MCF 10A (cell line): ENCODE measurements around the gene ARFGAP1. TPM values are rescaled to one million over a fixed set of nuclear protein-coding genes. Genes with fewer than 3 reads are reported as not detected.

Experiments used
- BruUV-seq: library from RNA; stranded (reverse); fragments of 400-500 nt; replicated peaks from 2 replicates; lab custom pipeline; 2021; lab: Mats Ljungman, UMichigan
- CTCF ChIA-PET: fragments of 300-600 bp; sonication (Branson Sonifier 250); formaldehyde crosslinking; extraction: SDS; loops from one replicate; lab custom pipeline; 2021; ENCODE audit warnings: antibody characterized with exemption, inconsistent platforms; lab: Yijun Ruan, JAX
- POLR2A ChIA-PET: fragments of 300-600, 350-650 bp; sonication (Branson Sonifier 250); formaldehyde crosslinking; extraction: SDS; loops from one replicate; lab custom pipeline; 2020; ENCODE audit warnings: antibody characterized with exemption, inconsistent platforms; lab: Yijun Ruan, JAX
- DNase-seq: peaks from one replicate; pipeline ENCODE4 v3.0.0-alpha.2; 2018; ENCODE audit not compliant: unreplicated experiment
- H3K27ac Mint-ChIP-seq: one replicate; pipeline ENCODE4 v1.8.0; 2022; ENCODE audit warnings: mild to moderate bottlenecking, low read depth, mixed read lengths; ENCODE audit not compliant: unreplicated experiment
- H3K27me3 Mint-ChIP-seq: one replicate; pipeline ENCODE4 v1.8.0; 2022; ENCODE audit warnings: mixed read lengths; ENCODE audit not compliant: insufficient read depth, unreplicated experiment
- H3K36me3 Mint-ChIP-seq: one replicate; pipeline ENCODE4 v1.8.0; 2022; ENCODE audit warnings: mild to moderate bottlenecking, moderate library complexity, mixed read lengths; ENCODE audit not compliant: insufficient read depth, unreplicated experiment
- H3K4me1 Mint-ChIP-seq: one replicate; pipeline ENCODE4 v1.8.0; 2022; ENCODE audit warnings: mixed read lengths; ENCODE audit not compliant: insufficient read depth, unreplicated experiment
- H3K4me3 Mint-ChIP-seq: one replicate; pipeline ENCODE4 v1.8.0; 2022; ENCODE audit warnings: mild to moderate bottlenecking, moderate library complexity, mixed read lengths; ENCODE audit not compliant: unreplicated experiment
- H3K9me3 Mint-ChIP-seq: one replicate; pipeline ENCODE4 v1.8.0; 2022; ENCODE audit warnings: mixed read lengths; ENCODE audit not compliant: unreplicated experiment
- CTCF ChIP-seq: fragments of 200-600 bp; IDR thresholded peaks from one replicate; pipeline ENCODE4 v1.8.0; 2022; ENCODE audit warnings: antibody characterized with exemption, mild to moderate bottlenecking; ENCODE audit not compliant: unreplicated experiment
- intact Hi-C: fragments of 100-400 bp; cut with micrococcal nuclease; formaldehyde crosslinking; loops from 2 replicates; pipeline ENCODE4 v1.14.1; 2022
- total RNA-seq: library from RNA; stranded (reverse); gene quantifications from 2 replicates; pipeline ENCODE4 v1.2.3, GENCODE V29; 2022

The ARFGAP1 gene
- total RNA-seq, 1 experiment from 2014 or later: 93.6 TPM

DNA sequence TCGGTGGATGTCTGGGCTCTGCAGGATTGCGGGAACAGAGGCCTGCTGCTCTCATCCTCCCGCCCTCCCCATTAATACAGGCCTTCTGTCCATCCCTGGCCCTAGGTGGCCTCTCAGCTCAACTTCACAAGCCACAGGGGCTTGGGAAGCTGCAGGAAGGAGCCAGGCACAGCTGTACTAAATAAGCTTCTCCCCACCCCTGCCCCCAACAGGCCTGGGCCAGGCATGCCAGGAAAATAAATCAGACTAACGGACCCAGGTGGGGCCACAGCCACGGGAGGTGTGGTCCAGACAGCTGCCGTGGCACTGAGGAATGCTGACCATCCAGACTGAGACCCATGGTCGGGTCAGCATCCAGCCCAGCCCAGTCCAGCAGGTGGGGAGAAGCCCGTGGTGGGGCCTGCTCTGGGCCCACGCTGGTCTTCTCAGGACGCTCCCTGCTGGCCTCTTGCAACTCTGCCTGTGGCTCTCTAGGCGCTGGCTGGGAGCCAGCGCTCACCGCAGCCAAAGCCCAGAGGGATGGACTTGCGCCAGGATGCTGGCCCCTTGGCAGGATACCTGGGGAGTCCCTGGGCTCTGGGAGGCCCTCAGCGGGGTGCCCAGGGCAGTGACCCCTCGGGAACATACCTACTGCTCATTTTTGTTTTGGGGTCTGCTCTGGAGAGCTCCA, 48.1 kb upstream of the ARFGAP1 start:
- POLR2A ChIA-PET: interaction anchor here (0.7 to 3.3 kb wide), 8 partner anchors 8 to 297 kb away, joined by 3 to 14 read pairs (median 4); partner anchors contain the start of gene ARFGAP1

GRCh38 chr20:63225082-63225454, 47.5 kb upstream of the ARFGAP1 start:
- DNase-seq: no peak
- H3K36me3 Mint-ChIP-seq: no peaks in the 10 kb centered on the region
- no peak for TF ChIP-seq CTCF
- ChIA-PET CTCF (interaction anchor here (0.6 to 4.9 kb wide), 20 partner anchors 9 to 1021 kb away, joined by 3 to 115 read pairs (median 10); partner anchors contain the start of genes ARFGAP1, BIRC7, NKAIN4 and YTHDF1), POLR2A (interaction anchor here (0.7 to 3.3 kb wide), 5 partner anchors 8 to 296 kb away, joined by 3 to 14 read pairs (median 5); partner anchors contain the start of gene ARFGAP1)
- peaks cover 9% of the 10 kb centered on the region for H3K4me1 Mint-ChIP-seq
- H3K9me3 Mint-ChIP-seq: no peaks in the 10 kb centered on the region
- no peak overlapping the region for H3K4me3 Mint-ChIP-seq
- no TSS peak for BruUV-seq
- intact Hi-C loops: no loop called here
- peaks cover 27% of the 10 kb centered on the region for H3K27me3 Mint-ChIP-seq
- no peak overlapping the region for H3K27ac Mint-ChIP-seq

More for the DNA sequence above, 48.1 kb upstream of the ARFGAP1 start:
- Mint-ChIP-seq H3K27ac (no peak overlapping the region), H3K4me1 (peaks cover 9% of the 10 kb centered on the region), H3K27me3 (peaks cover 26% of the 10 kb centered on the region), H3K4me3 (no peak overlapping the region), H3K9me3 (no peaks in the 10 kb centered on the region), H3K36me3 (no peaks in the 10 kb centered on the region)
- BruUV-seq: no TSS peak
- intact Hi-C loops: no loop called here
- DNase-seq: peak; percentile 80
- TF ChIP-seq CTCF: peak; percentile 14
- CTCF ChIA-PET: interaction anchor here (0.6 to 4.9 kb wide), 43 partner anchors 10 to 1020 kb away, joined by 3 to 115 read pairs (median 9); partner anchors contain the start of genes ARFGAP1, BIRC7, NKAIN4 and PPDPF

GRCh38 chr20:63226042-63226943, 46.3 kb upstream of the ARFGAP1 start:
- ChIA-PET POLR2A (interaction anchor here (1.5 kb wide), 1 partner anchor 10 kb away, joined by 4 read pairs; no protein-coding TSS in a partner anchor), CTCF (interaction anchor here (0.6 to 4.9 kb wide), 6 partner anchors 8 to 252 kb away, joined by 3 to 115 read pairs (median 66); partner anchors contain the start of genes BIRC7, NKAIN4 and YTHDF1)
- Mint-ChIP-seq H3K4me3 (no peak overlapping the region), H3K27ac (no peak overlapping the region), H3K36me3 (no peaks in the 10 kb centered on the region), H3K4me1 (peaks cover 9% of the 10 kb centered on the region), H3K9me3 (no peaks in the 10 kb centered on the region), H3K27me3 (peaks cover 27% of the 10 kb centered on the region)
- intact Hi-C loops: no loop called here
- no peak for TF ChIP-seq CTCF
- no TSS peak for BruUV-seq
- peak; percentile 42 for DNase-seq
